KMS-11 (cell line): ENCODE results near the gene UBASH3B.

Experiments
- H2AFZ ChIP-seq: fragments of 200-600 bp; sonication (generic); 2 replicates; pipeline ENCODE4 v1.6.1; 2016; ENCODE audit warnings: antibody characterized with exemption, mixed run types, low read depth
- H3K27ac ChIP-seq: fragments of 200-600 bp; sonication (generic); 2 replicates; pipeline ENCODE4 v1.6.1; 2016; ENCODE audit warnings: mild to moderate bottlenecking, mixed run types
- H3K27me3 ChIP-seq: fragments of 200-600 bp; sonication (generic); 2 replicates; pipeline ENCODE4 v1.6.1; 2017; ENCODE audit warnings: mild to moderate bottlenecking, low read depth, mixed run types, moderate library complexity; ENCODE audit not compliant: insufficient read depth
- H3K36me3 ChIP-seq: fragments of 200-600 bp; sonication (generic); 2 replicates; pipeline ENCODE4 v1.6.1; 2017; ENCODE audit warnings: mild to moderate bottlenecking, mixed run types; ENCODE audit not compliant: insufficient read depth
- H3K4me1 ChIP-seq: fragments of 200-600 bp; sonication (generic); 2 replicates; pipeline ENCODE4 v1.6.1; 2016; ENCODE audit warnings: mild to moderate bottlenecking, low read depth, mixed run types; ENCODE audit not compliant: poor library complexity, severe bottlenecking
- H3K4me2 ChIP-seq: fragments of 200-600 bp; sonication (generic); 2 replicates; pipeline ENCODE4 v1.7.0; 2016; ENCODE audit warnings: mild to moderate bottlenecking, mixed run types
- H3K4me3 ChIP-seq: fragments of 200-600 bp; sonication (generic); IDR thresholded peaks from 2 replicates; pipeline ENCODE4 v1.6.1; 2017; ENCODE audit warnings: low read depth, low read length, mixed read lengths; ENCODE audit not compliant: insufficient read depth
- H3K79me2 ChIP-seq: fragments of 200-600 bp; sonication (generic); 2 replicates; pipeline ENCODE4 v1.6.1; 2016; ENCODE audit warnings: low read depth, mixed run types; ENCODE audit not compliant: insufficient read depth
- H3K9ac ChIP-seq: fragments of 200-600 bp; sonication (generic); 2 replicates; pipeline ENCODE4 v1.6.1; 2016; ENCODE audit warnings: mild to moderate bottlenecking, mixed run types
- H4K20me1 ChIP-seq: fragments of 200-600 bp; sonication (generic); 2 replicates; pipeline ENCODE4 v1.6.1; 2016; ENCODE audit warnings: mild to moderate bottlenecking, mixed run types; ENCODE audit not compliant: insufficient read depth
- CTCF ChIP-seq: fragments of 200-600 bp; sonication (generic); conservative IDR thresholded peaks from 2 replicates; pipeline ENCODE4 v1.6.1; 2017; ENCODE audit warnings: low read depth, mild to moderate bottlenecking, antibody characterized with exemption, low read length, moderate library complexity, mixed read lengths

UBASH3B gene

GRCh38 chr11:122851366-122851966 lies 195.9 kb downstream of the UBASH3B start:
- Histone ChIP-seq H3K36me3 (no peaks in the 10 kb centered on the region), H3K4me1 (no peaks in the 10 kb centered on the region), H3K4me3 (no peak overlapping the region), H2AFZ (no peak overlapping the region), H3K27me3 (no peaks in the 10 kb centered on the region), H4K20me1 (no peaks in the 10 kb centered on the region), H3K9ac (no peak overlapping the region), H3K4me2 (no peak overlapping the region), H3K27ac (no peak overlapping the region), H3K79me2 (no peaks in the 10 kb centered on the region)
- TF ChIP-seq CTCF = no peak

- Histone ChIP-seq H3K79me2 (no peaks in the 10 kb centered on the region), H4K20me1 (no peaks in the 10 kb centered on the region), H3K4me3 (no peak overlapping the region)
Measured at GRCh38 chr11:122852074-122852795, 196.7 kb downstream of the UBASH3B start.

GRCh38 chr11:122852796-122853160 lies 197.3 kb downstream of the UBASH3B start:
- Histone ChIP-seq H3K79me2 (no peaks in the 10 kb centered on the region), H4K20me1 (no peaks in the 10 kb centered on the region), H3K4me3 (no peak overlapping the region), H3K9ac (no peak overlapping the region), H3K27me3 (no peaks in the 10 kb centered on the region), H3K4me1 (no peaks in the 10 kb centered on the region), H2AFZ (no peak overlapping the region), H3K36me3 (no peaks in the 10 kb centered on the region), H3K4me2 (no peak overlapping the region), H3K27ac (no peak overlapping the region)
- no peak for TF ChIP-seq CTCF

More at GRCh38 chr11:122852074-122852795, 196.7 kb downstream of the UBASH3B start:
- Histone ChIP-seq H3K4me2 (no peak overlapping the region), H3K9ac (no peak overlapping the region), H2AFZ (no peak overlapping the region), H3K27me3 (no peaks in the 10 kb centered on the region), H3K27ac (no peak overlapping the region), H3K4me1 (no peaks in the 10 kb centered on the region), H3K36me3 (no peaks in the 10 kb centered on the region)
- no peak for TF ChIP-seq CTCF

- H3K27ac ChIP-seq = no peak overlapping the region
Measured at GRCh38 chr11:122853261-122853660, 197.7 kb downstream of the UBASH3B start.

More at GRCh38 chr11:122853261-122853660, 197.7 kb downstream of the UBASH3B start:
- Histone ChIP-seq H3K36me3 (no peaks in the 10 kb centered on the region), H3K27me3 (no peaks in the 10 kb centered on the region), H3K79me2 (no peaks in the 10 kb centered on the region), H4K20me1 (no peaks in the 10 kb centered on the region), H2AFZ (no peak overlapping the region), H3K9ac (no peak overlapping the region), H3K4me3 (no peak overlapping the region), H3K4me2 (no peak overlapping the region), H3K4me1 (no peaks in the 10 kb centered on the region)
- no peak for TF ChIP-seq CTCF
